ENCODE data around the gene RAB12.
"Not testable (repeated sequence)": the region's sequence is repeated elsewhere in the genome, so short reads cannot be mapped to it uniquely, and the experiment has no call there.

GRCh38 chr18:8622625-8623024, 13.4 kb downstream of the RAB12 start:
- not testable (repeated sequence) for TF ChIP-seq EZH2 (IDR thresholded peaks at IDR 0.05; ENCODE audit: insufficient read depth, low read length); CTCF (IDR thresholded peaks at IDR 0.05; ENCODE audit: insufficient read depth, low read depth, low read length)

Data from astrocyte (in vitro differentiated cells and primary cell).